Spinal cord (tissue), 10 donors: ENCODE results near the gene BATF3. TPM values are rescaled to one million over a fixed set of nuclear protein-coding genes. Genes with fewer than 3 reads are reported as not detected.
"Not testable (repeated sequence)": the region's sequence is repeated elsewhere in the genome, so short reads cannot be mapped to it uniquely, and the experiment has no call there.

ENCODE experiments used
- DNase-seq, 6 donors: peaks; one replicate each; pipeline versions ENCODE4 v3.0.0 to v3.0.0-alpha.2; 2013 to 2015; ENCODE audit warnings: low spot score in 6 of 6, low read depth in 4 of 6
- H3K27ac ChIP-seq: one replicate; pipeline ENCODE4 v1.5.1; 2013; ENCODE audit warnings: low read depth, low read length, control low read depth
- H3K27me3 ChIP-seq: one replicate; pipeline ENCODE4 v1.6.1; 2013; ENCODE audit warnings: low read length; ENCODE audit not compliant: control insufficient read depth, insufficient read depth
- H3K36me3 ChIP-seq: one replicate; pipeline ENCODE4 v1.6.1; 2013; ENCODE audit warnings: low read length; ENCODE audit not compliant: control insufficient read depth, insufficient read depth
- H3K4me1 ChIP-seq: one replicate; pipeline ENCODE4 v1.6.1; 2013; ENCODE audit warnings: low read length; ENCODE audit not compliant: control insufficient read depth, insufficient read depth
- H3K4me3 ChIP-seq: one replicate; pipeline ENCODE4 v1.5.1; 2013; ENCODE audit warnings: low read depth, low read length, control low read depth
- H3K9me3 ChIP-seq: one replicate; pipeline ENCODE4 v1.6.1; 2013; ENCODE audit warnings: low read length; ENCODE audit not compliant: control insufficient read depth, insufficient read depth
- WGBS: methylation state at CpG from one replicate; pipeline ENCODE4 v1.1.5; 2013; ENCODE audit warnings: missing lambda C conversion rate; ENCODE audit not compliant: insufficient coverage; 5-methylcytosine and 5-hydroxymethylcytosine counted together
- polyA plus RNA-seq, 2 donors: library from polyadenylated mRNA; unstranded; fragments of 120-200 nt; gene quantifications; one replicate each; pipeline ENCODE4 v1.2.1, GENCODE V29; 2013; ENCODE audit not compliant: insufficient read length in 2 of 2
- total RNA-seq, 2 donors: library from RNA; depleted of rRNA in 1 of 2; stranded (reverse); fragments of 120-200 nt in 1 of 2; fragments of >200 nt in 1 of 2; gene quantifications; one replicate each; pipeline versions ENCODE4 v1.2.3 to v1.2.4, GENCODE V29; 2013 to 2014
- donor health status: healthy.

BATF3 gene
- total and polyA plus RNA-seq, 4 donors, result 2.7 to 7.2 (median 3.5) TPM

DNA sequence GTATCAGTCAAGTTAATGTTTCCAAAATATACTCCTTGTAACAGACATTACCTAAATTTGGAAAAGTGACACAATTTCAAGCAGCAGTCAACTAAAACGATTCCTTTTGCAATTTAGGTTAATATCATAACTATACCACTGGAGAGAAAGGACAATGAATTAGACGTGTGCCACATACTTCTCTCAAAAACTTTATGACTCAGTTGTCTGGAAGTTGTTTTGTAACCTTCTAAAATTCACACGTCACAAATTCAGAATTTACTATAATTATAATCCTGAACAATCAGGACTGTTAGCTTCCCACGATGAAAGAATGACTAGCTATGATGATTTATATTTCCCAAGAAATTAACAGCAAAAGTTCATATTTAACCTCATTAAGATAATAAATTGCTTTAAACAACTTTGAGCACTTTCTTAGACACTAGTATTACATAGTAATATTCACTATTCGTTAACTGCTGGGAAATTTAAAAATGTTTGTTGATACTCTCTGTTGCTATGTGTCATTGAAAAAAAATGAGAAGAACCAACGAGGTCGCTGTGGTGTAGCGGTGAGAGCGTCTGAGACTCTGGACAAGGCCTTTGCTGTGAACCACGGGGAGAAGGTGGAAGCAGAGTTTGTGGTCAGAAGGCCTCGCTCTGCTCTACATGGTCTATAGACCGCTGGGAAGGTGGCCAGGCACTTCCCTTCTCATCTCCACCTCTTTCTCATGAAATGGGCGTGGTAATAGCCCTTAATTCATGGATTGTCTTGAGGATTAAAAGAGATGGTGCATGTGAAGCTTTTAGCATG lies 27.9 kb upstream of the BATF3 start:
- no peak overlapping the region for H3K27ac ChIP-seq
- H3K9me3 ChIP-seq, result no peaks in the 10 kb centered on the region
- 95% methylated on average over 6 of the region's 13 CpGs for WGBS
- H3K27me3 ChIP-seq, result no peaks in the 10 kb centered on the region
- H3K4me3 ChIP-seq, result no peak overlapping the region
- no peak for DNase-seq
- H3K36me3 ChIP-seq, result peaks cover 2% of the 10 kb centered on the region
- no peaks in the 10 kb centered on the region for H3K4me1 ChIP-seq

DNA sequence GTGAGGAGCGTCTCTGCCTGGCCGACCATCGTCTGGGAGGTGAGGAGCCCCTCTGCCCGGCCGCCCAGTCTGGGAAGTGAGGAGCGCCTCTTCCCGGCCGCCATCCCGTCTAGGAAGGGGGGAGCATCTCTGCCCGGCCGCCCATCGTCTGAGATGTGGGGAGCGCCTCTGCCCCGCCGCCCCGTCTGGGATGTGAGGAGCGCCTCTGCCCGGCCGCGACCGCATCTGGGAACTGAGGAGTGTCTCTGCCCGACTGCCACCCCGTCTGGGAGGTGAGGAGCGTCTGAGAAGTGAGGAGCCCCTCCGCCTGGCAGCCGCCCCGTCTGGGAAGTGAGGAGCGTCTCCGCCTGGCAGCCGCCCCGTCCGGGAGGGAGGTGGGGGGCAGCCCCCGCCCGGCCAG lies 25.0 kb upstream of the BATF3 start:
- DNase-seq, H3K9me3 ChIP-seq, H3K36me3 ChIP-seq, H3K4me3 ChIP-seq, H3K27me3 ChIP-seq, H3K27ac ChIP-seq, H3K4me1 ChIP-seq: not testable (repeated sequence)
- 96% methylated on average over 14 of the region's 34 CpGs for WGBS

DNA sequence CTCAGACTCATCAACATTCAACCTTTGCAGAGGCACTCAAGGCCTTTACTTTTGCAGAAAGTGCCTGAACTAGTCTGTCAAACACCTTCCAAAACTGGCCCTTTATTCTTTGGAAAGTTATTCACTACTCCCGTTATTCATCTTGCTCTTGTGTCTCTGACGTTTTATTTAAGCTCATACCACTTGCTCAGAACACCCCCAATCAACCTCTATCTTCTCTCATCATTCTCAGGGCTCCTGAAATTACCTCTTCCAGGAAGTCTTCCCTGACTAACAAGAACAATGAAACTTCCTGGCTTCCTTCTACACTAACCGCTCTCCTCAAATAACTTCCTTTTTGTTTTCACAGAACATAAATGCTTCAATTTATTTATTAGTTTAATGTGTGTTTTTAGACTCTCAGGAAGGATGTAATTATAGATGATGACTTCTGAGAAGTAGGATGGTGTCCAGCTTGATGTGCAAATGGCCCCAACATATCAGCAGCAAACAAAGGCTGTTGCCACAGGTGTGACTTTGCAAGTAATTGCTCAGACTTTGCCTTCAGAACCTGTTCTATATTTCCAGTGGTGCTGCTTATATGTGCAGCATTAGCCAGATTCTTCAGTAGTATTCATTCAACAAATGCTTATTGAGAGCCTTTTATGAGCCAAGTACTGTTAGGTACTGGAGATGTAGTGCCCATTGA lies 22.8 kb upstream of the BATF3 start:
- no peaks in the 10 kb centered on the region for H3K27me3 ChIP-seq
- DNase-seq, result no peak
- 87% methylated on average over 2 of the region's 3 CpGs for WGBS

DNA sequence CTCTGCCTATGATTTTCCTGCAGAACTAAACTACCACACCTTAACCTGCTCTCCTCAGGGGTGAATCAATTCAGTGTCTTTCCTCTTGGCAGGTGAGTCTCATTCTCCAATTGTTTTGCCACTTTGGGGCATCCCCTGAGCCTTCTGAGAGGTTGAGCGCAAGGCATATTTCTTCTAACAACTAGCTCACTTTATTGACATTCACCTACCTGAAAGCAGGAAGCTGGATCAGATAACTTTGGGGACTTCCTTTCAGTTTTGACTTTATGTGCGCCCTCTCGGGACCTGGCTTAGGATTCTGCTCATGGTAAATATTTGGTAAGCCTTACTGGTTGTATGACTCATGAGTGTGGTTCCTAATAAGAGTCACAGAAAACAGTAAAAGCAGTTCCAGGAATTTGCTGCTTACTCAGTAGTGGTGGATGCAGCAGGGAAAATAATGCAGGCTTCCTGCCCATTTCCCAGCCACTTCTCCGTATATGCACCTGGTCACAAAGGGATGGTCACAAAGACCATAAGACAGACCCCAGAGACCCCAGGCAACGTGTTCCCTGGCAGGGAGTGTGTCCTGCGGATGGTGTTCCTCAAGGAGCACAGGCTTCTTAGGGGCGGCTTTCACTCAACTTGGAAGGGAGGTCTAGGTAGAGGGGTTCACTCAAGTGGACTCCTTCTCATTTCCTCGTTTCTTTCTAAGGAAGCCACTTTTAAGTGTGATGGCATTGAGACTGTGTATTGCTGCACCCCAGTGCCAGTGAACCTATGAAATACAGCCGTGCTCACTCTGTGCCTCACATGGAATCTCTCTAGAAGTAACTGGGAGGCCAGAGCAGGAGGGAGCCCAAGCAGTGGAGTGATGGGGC lies 22.0 kb upstream of the BATF3 start:
- Histone ChIP-seq H3K4me1 (no peaks in the 10 kb centered on the region), H3K36me3 (peaks cover 1% of the 10 kb centered on the region)
- WGBS, result 91% methylated on average over 8 of the region's 9 CpGs

More for the DNA sequence above, 22.8 kb upstream of the BATF3 start:
- Histone ChIP-seq H3K9me3 (no peaks in the 10 kb centered on the region), H3K36me3 (peaks cover 2% of the 10 kb centered on the region), H3K27ac (no peak overlapping the region), H3K4me1 (no peaks in the 10 kb centered on the region), H3K4me3 (no peak overlapping the region)

DNA sequence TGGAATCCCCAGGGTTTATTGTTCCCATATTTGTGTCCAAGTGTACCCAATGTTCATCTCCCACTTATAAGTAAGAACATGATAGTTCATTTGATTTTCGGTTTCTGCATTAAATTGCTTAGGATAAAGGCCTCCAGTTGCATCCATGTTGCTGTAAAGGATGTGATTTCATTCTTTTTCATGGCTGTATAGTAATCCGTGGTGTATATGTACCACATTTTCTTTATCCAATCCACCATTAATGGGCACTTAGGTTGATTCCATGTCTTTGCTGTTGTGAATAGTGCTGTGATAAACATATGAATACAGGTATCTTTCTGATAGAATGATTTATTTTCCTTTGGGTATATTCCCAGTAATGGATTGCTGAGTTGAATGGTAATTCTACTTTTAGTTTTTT lies 20.0 kb upstream of the BATF3 start:
- Histone ChIP-seq H3K36me3 (no peaks in the 10 kb centered on the region), H3K27ac (no peak overlapping the region), H3K4me3 (no peak overlapping the region), H3K9me3 (no peaks in the 10 kb centered on the region), H3K27me3 (no peaks in the 10 kb centered on the region), H3K4me1 (no peaks in the 10 kb centered on the region)
- DNase-seq, result no peak
- WGBS, result no CpG with 5 or more reads among the region's 2 CpGs

More for the DNA sequence above, 22.0 kb upstream of the BATF3 start:
- Histone ChIP-seq H3K4me3 (no peak overlapping the region), H3K27me3 (no peaks in the 10 kb centered on the region), H3K9me3 (no peaks in the 10 kb centered on the region), H3K27ac (no peak overlapping the region)
- DNase-seq, result no peak

DNA sequence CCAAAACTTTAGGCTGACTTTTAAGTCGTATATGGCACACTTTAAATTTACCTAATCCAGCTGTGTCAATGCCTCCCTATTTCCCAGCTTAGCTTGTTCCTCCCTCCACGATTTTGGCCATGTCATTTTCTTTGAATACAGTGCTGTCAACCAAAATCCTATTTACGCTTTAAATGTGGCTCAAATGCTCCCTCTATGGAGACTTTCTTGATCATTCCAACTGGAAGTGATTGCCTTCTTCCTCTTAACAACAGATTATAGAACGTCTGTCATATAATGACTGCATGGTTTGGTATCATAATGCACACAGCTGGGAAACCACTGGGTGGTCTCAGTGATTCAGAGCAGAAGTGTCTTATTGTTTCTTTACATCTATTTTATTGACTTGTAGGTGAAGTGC lies 18.9 kb upstream of the BATF3 start:
- Histone ChIP-seq H3K27ac (no peak overlapping the region), H3K9me3 (no peaks in the 10 kb centered on the region), H3K4me3 (no peak overlapping the region), H3K36me3 (no peaks in the 10 kb centered on the region), H3K4me1 (no peaks in the 10 kb centered on the region), H3K27me3 (no peaks in the 10 kb centered on the region)
- DNase-seq, result peak in 2 of 6 donors; percentile 8 to 16
- WGBS, result 51% methylated on average over 2 of the region's 4 CpGs

DNA sequence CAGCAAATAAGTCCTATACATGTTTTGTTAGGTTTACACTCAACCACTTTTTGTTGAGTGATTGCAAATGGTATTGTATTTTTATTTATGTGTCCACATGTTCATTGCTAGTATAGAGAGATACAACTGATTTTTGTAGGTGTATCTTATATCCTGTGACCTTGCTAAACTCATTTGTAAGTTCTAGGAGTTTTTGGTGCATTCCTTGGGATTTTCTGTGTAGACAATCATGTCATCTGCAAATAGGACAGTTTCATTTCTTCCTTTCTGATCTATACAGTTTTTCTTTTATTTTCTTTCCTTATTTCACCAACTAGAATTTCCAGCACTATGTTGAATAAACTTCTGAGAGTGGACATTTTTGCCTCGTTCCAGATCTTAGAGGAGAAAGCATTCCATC lies 16.5 kb upstream of the BATF3 start:
- no peak for DNase-seq
- no peak overlapping the region for H3K27ac ChIP-seq
- no peaks in the 10 kb centered on the region for H3K27me3 ChIP-seq
- H3K4me3 ChIP-seq, result no peak overlapping the region
- H3K4me1 ChIP-seq, result no peaks in the 10 kb centered on the region
- no peaks in the 10 kb centered on the region for H3K9me3 ChIP-seq
- WGBS, result no CpG with 5 or more reads among the region's 1 CpG
- no peaks in the 10 kb centered on the region for H3K36me3 ChIP-seq

DNA sequence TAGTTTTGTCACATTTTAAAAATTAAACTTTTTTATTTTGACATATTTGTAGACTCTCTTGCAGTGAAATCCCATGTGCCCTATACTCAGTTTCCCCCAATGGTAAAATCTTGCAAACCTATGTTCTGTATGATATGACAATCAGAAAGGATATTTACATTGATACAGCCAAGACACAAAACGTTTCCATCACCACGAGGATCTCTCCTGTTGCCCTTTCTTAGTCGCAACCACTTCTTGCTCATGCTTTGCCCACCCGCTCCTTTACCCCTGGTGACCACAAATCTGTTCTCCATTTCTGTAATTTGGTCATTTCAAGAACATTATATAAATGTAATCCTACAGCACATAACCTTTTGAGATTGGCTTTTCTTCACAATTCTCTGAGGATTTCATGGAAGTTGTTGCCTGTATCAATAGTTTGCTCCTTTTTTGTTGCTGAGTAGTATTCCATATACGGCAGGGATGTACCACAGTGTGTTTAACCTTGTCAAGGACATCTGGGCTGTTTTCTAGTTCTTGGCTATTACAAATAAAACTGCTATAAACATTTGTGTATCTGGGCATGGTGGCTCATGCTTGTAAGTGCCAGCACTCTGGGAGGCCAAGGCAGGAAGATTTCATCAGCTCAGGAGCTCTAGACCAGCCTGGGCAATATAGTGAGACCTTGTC lies 14.0 kb upstream of the BATF3 start:
- no peaks in the 10 kb centered on the region for H3K36me3 ChIP-seq
- WGBS, result 100% methylated on average over 3 of the region's 5 CpGs
- H3K27me3 ChIP-seq, result no peaks in the 10 kb centered on the region
- H3K9me3 ChIP-seq, result no peaks in the 10 kb centered on the region
- no peaks in the 10 kb centered on the region for H3K4me1 ChIP-seq
- DNase-seq, result no peak
- H3K4me3 ChIP-seq, result no peak overlapping the region
- H3K27ac ChIP-seq, result no peak overlapping the region
